ENCODE data around the gene USP17L21.
"Not testable (repeated sequence)": the region's sequence is repeated elsewhere in the genome, so short reads cannot be mapped to it uniquely, and the experiment has no call there.

GRCh38 chr4:9247953-9248680 lies 14.6 kb upstream of the USP17L21 start, which contains the start of gene USP17L18:
- TF ChIP-seq, protein P1, sequence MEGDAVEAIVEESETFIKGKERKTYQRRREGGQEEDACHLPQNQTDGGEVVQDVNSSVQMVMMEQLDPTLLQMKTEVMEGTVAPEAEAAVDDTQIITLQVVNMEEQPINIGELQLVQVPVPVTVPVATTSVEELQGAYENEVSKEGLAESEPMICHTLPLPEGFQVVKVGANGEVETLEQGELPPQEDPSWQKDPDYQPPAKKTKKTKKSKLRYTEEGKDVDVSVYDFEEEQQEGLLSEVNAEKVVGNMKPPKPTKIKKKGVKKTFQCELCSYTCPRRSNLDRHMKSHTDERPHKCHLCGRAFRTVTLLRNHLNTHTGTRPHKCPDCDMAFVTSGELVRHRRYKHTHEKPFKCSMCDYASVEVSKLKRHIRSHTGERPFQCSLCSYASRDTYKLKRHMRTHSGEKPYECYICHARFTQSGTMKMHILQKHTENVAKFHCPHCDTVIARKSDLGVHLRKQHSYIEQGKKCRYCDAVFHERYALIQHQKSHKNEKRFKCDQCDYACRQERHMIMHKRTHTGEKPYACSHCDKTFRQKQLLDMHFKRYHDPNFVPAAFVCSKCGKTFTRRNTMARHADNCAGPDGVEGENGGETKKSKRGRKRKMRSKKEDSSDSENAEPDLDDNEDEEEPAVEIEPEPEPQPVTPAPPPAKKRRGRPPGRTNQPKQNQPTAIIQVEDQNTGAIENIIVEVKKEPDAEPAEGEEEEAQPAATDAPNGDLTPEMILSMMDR (IDR thresholded peaks at IDR 0.05): not testable (repeated sequence)
- not testable (repeated sequence) for TF ChIP-seq POLR2A, EP300 (IDR thresholded peaks at IDR 0.05)
